Tracheal epithelial cell (primary cell): Measurements from ENCODE around the gene PACC1. TPM values are rescaled to one million over a fixed set of nuclear protein-coding genes. Genes with fewer than 3 reads are reported as not detected.

Experiments
- total RNA-seq: library from RNA; depleted of rRNA; stranded (reverse); fragments of >200 nt; gene quantifications from 2 replicates; pipeline ENCODE4 v1.2.1, GENCODE V29; 2014

The PACC1 gene
- total RNA-seq: 11.7 and 21.9 TPM in 2 replicates

DNA sequence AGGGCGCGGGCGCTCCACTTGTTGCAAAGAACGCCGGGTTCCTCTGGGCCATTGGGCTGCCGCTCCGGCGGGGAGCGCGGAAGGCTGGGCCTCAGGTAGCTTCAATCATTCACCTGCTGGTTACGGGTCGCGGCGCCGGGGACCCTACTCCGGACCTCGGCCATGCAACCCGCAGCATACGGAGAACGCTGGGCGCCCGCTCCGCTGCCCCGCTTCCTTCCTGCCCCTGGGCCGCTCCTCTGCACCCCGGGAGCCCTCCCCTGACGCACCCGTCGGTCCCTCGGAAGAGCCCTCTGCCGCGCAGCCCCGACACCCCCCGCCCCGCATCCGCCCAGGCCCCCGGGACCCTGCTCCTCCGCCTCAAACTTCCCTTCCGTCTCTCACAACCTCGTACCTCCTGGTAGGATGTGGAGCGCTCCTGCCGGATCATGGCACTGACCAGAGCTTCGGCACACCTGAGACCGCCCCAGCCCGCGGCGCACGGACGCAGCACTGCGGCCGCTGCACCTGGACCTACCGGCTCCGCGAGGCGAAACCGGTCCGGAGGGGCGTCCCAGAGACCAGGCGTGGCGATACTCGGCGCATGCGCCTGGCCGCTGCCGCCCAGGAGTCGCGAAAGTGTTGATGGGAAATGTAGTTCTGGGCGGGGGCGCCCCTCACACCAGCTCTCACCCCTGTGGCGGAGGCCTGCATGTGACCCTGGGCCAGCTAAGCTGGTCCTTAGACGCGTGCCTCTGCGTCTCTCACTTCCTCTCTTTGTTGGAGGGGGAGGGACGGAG, at the start of gene PACC1:
Gene PACC1, minus strand, starts transcription at position 559 of the 779 bp plus-strand sequence. Its CDS starts 129 bp downstream, at position 430.

DNA sequence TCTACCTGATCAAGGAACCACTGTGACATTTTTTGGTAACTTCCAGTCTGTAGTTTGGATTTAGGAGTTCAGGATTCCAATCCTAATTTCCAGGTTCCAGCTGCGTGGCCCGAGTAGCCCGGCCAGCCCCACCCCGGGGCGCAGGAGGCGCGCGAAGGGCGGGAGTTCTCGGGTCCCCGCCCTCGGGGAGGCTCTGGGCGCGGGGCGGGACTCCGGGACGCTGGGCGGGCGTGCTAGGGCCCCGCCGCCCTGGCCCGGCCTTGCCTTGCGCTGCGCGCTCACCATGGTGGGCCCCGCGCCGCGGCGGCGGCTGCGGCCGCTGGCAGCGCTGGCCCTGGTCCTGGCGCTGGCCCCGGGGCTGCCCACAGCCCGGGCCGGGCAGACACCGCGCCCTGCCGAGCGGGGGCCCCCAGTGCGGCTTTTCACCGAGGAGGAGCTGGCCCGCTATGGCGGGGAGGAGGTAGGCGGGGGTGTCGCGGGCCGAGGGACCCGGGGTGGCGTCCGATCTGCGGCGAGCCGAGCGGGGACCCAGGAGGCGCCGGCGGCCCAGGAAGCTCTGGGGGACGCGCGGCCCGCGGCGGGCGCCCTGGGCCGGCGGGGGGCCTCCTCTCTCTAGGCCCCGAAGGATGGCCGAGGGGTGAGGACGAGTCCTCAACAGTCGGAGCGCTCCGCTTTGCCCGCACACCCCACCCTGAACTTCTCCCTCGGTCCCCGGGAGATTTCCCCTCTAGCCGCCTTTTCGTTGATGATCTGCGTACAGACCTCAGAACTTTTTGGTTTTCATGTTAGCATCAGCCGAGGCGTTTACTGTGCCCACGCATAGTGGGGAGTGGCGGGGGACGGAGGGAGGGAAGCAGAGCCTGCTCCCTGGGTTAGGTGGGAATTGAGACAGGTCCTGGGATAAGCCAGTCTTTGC, 18.2 kb upstream of the PACC1 start, which contains the start of gene NENF:
Gene NENF, plus strand, starts transcription at position 260 of the 916 bp plus-strand sequence. Its CDS starts 24 bp downstream, at position 284.

Other genes with a start within 250 kb of the PACC1 start
- gene PPP2R5A, start 129.5 kb downstream of the PACC1 start, total RNA-seq: 29.2 and 49.2 TPM in 2 replicates
- gene NENF, start 18.0 kb upstream of the PACC1 start, total RNA-seq: 54.2 and 84.2 TPM in 2 replicates
- 7.0 and 21.2 TPM in 2 replicates for gene ATF3, start 193.9 kb upstream of the PACC1 start, total RNA-seq